GM12872 (cell line): ENCODE data around the gene IAH1.

Source experiments
- CTCF ChIP-seq: IDR thresholded peaks from 3 replicates; pipeline ENCODE4 v1.5.1; 2011; ENCODE audit warnings: low read depth, mild to moderate bottlenecking, low read length, moderate library complexity; ENCODE audit not compliant: insufficient read depth

IAH1 gene

GRCh38 chr2:9473308-9473984 is 905 bp upstream of the IAH1 start:
- TF ChIP-seq CTCF, result peak; percentile 43; the same call in 2 of the 3 replicates

GRCh38 chr2:9473985-9474360 is 378 bp upstream of the IAH1 start:
- no peak for TF ChIP-seq CTCF

- no peak for TF ChIP-seq CTCF
Measured at GRCh38 chr2:9477914-9478313, 3.6 kb downstream of the IAH1 start.

GRCh38 chr2:9478526-9478925 is 4.2 kb downstream of the IAH1 start:
- TF ChIP-seq CTCF, result no peak

- TF ChIP-seq CTCF, result no peak
Measured at GRCh38 chr2:9480157-9480556, 5.8 kb downstream of the IAH1 start.

- TF ChIP-seq CTCF, result no peak
Measured at GRCh38 chr2:9483107-9483506, 8.8 kb downstream of the IAH1 start.

- TF ChIP-seq CTCF, result no peak
Measured at GRCh38 chr2:9484533-9484932, 10.2 kb downstream of the IAH1 start.
